ENCODE measurements around the gene CSTPP1.
"Not testable (repeated sequence)": the region's sequence is repeated elsewhere in the genome, so short reads cannot be mapped to it uniquely, and the experiment has no call there.

GRCh38 chr11:46992386-46992785 is 55.8 kb downstream of the CSTPP1 start:
- TF ChIP-seq EP300, CTCF, POLR2A (IDR thresholded peaks at IDR 0.05): not testable (repeated sequence)

Measured in tibial nerve (tissue), 4 donors.